Activated CD8-positive, alpha-beta T cell treated with anti-CD3 and anti-CD28 coated beads, Interleukin-2, amount 10 ng/mL, durations not matched to agents 7 days and 5 days (primary cell): ENCODE data around the gene CNBD2. TPM values are rescaled to one million over a fixed set of nuclear protein-coding genes. Genes with fewer than 3 reads are reported as not detected.
"Not testable (repeated sequence)": the region's sequence is repeated elsewhere in the genome, so short reads cannot be mapped to it uniquely, and the experiment has no call there.

Source experiments
- ATAC-seq: fragments of 150-1000 bp; cut with Tn5 transposase; one replicate; pipeline ENCODE4 v1.10.0; 2021; ENCODE audit warnings: moderate library complexity
- CTCF ChIA-PET: fragments of 350-600 bp; sonication (Branson Sonifier 250); formaldehyde crosslinking; loops from one replicate; lab custom pipeline; 2021; ENCODE audit warnings: antibody characterized with exemption; lab: Charles Lee
- POLR2A ChIA-PET: fragments of 350-600 bp; sonication (Branson Sonifier 250); formaldehyde crosslinking; loops from one replicate; lab custom pipeline; 2021; ENCODE audit warnings: antibody characterized with exemption; lab: Charles Lee
- DNase-seq: peaks from one replicate; pipeline ENCODE4 v3.0.0-alpha.2; 2020
- H3K27ac Mint-ChIP-seq: one replicate; pipeline ENCODE4 v1.8.0; 2021; ENCODE audit warnings: mild to moderate bottlenecking, mixed read lengths
- H3K27me3 Mint-ChIP-seq: one replicate; pipeline ENCODE4 v1.8.0; 2021; ENCODE audit warnings: low read depth, mixed read lengths
- H3K36me3 Mint-ChIP-seq: one replicate; pipeline ENCODE4 v1.8.0; 2021; ENCODE audit warnings: low read depth, mixed read lengths
- H3K4me1 Mint-ChIP-seq: one replicate; pipeline ENCODE4 v1.8.0; 2021; ENCODE audit warnings: low read depth, mixed read lengths
- H3K4me3 Mint-ChIP-seq: one replicate; pipeline ENCODE4 v1.8.0; 2021; ENCODE audit warnings: mild to moderate bottlenecking, mixed read lengths
- H3K9me3 Mint-ChIP-seq: one replicate; pipeline ENCODE4 v1.8.0; 2022; ENCODE audit warnings: mixed read lengths; ENCODE audit not compliant: insufficient read depth
- total RNA-seq, 2 experiments: library from RNA; stranded (reverse); gene quantifications; one replicate each; pipeline ENCODE4 v1.2.3, GENCODE V29; 2021

The CNBD2 gene
- total RNA-seq, 2 experiments from 2014 or later, result 4.9 to 6.1 TPM

DNA sequence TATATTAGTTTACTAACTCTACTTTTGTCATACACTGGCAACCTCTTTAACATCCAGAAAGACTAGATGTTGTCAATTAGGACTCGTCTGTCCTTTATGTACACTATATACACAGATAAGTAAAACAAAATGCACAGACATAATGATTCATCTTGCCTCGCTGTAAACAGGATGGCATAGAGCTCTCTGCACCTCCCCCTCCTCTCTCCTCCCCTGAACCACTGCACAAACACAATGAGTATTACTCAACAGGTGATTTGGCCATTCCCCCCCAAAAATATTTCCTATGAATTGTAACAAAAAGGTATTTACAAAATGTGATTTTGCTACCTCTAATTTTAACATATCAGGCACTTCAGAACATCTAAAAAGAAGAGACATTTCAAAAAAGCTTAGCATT lies 81.0 kb downstream of the CNBD2 start:
- Mint-ChIP-seq H3K4me1 (peaks cover 32% of the 10 kb centered on the region), H3K4me3 (peak overlapping the region; percentile 91), H3K27ac (peak overlapping the region; percentile 89), H3K36me3 (peaks cover 40% of the 10 kb centered on the region)
- CTCF ChIA-PET, H3K27me3 Mint-ChIP-seq, ATAC-seq, H3K9me3 Mint-ChIP-seq, DNase-seq: not testable (repeated sequence)
- POLR2A ChIA-PET, result interaction anchor here (0.6 to 3.4 kb wide), 4 partner anchors 21 to 596 kb away, joined by 3 to 15 read pairs (median 3); partner anchors contain the start of genes SCAND1 and SLA2

DNA sequence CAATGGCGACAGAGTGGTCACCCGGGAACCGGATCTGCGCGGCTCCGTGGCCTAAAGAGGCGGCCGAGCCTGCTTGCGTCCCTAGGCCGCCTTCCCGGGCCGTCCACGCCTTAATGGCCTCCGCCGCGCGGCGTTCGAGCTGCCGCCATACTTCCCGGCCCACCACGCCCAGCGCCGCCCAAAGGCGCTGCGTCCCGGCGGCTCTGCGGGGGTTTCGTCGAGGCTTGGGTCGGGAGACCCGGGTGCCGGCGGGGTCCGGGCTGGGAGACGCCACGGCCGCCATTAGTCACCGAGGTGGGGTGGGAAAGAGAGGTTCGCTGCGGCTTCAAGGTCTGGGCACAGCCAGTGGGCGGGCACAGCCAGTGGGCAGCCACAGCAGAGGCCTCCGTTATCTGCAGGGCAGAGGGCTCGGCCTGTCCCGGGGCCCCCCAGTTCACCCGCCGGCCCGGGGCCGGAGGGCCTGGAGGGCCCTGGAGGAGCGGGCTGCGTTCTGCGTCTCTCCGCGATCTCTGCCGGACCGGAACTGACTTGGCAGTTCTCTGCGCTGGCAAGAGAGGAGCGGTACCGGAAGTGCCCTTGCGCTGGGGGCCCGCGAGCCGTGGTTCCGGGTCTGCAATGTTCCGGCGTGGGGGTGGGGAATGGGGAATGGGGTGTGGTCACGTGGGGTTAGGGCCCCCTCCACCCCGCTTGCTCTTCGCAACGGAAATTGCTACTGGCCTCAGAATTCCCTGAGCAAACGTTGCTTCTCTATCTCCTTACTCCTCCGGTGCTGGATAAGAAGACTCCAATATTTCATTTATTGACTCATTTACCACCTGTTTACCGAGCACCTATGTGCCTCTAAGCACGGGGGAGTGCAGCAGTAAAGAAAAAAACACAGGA lies 82.3 kb downstream of the CNBD2 start:
- DNase-seq (peak; percentile 92), ATAC-seq (peak; percentile 95)
- peaks cover 32% of the 10 kb centered on the region for H3K4me1 Mint-ChIP-seq
- H3K27me3 Mint-ChIP-seq, result peaks cover 12% of the 10 kb centered on the region
- H3K27ac Mint-ChIP-seq, result peak overlapping the region; percentile 89
- ChIA-PET POLR2A (interaction anchor here (0.6 to 3.4 kb wide), 4 partner anchors 20 to 595 kb away, joined by 3 to 15 read pairs (median 3); partner anchors contain the start of genes SCAND1 and SLA2), CTCF (no interaction called here)
- peaks cover 34% of the 10 kb centered on the region for H3K36me3 Mint-ChIP-seq
- H3K4me3 Mint-ChIP-seq, result peak overlapping the region; percentile 91
- H3K9me3 Mint-ChIP-seq, result no peaks in the 10 kb centered on the region

DNA sequence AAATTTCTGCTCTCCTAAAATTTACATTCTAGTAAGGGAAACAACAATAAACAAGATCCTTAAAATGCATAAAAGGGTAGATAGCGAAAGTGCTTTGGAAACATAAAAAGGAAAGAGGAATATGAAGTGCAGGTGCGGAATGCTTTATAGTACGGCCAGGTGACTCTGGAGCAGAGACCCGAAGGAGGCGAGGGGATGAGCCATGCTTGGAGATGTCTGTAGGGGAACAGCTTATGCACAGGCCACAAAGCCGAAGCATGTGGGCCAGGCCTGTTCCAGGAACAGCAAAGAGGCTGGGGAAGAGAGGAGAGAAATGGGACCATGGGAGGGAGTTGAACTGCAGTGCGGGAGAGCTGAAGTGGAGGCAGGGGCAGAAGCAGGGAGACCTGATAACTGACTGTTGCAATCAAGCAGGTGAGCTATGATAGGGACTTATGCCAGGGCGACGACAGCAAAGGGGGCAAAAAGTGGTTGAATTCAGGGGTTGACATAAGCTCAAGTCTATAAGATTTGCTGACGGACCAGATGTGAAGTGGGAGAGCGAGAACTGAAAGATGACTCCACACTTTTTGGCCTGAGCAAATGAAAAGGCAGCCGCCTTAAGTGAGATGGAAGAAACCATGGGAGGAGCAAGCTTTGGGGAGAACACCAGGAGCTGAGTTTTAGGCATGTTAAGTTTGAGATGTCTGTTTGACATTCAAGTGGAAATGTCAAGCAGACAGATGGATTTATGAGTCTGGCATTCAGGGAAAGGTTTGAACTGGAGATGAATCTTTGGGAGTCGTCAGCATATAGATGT lies 83.1 kb downstream of the CNBD2 start:
- Mint-ChIP-seq H3K36me3 (peaks cover 27% of the 10 kb centered on the region), H3K4me3 (peak overlapping the region; percentile 91), H3K27me3 (peaks cover 12% of the 10 kb centered on the region), H3K9me3 (no peaks in the 10 kb centered on the region), H3K27ac (peak overlapping the region; percentile 89), H3K4me1 (peaks cover 27% of the 10 kb centered on the region)
- no peak for ATAC-seq
- no peak for DNase-seq
- ChIA-PET CTCF (interaction anchor here (0.8 to 1.0 kb wide), 4 partner anchors 56 to 61 kb away, joined by 3 to 4 read pairs (median 3); no protein-coding TSS in a partner anchor), POLR2A (interaction anchor here (0.6 to 3.4 kb wide), 2 partner anchors 14 to 97 kb away, joined by 3 to 15 read pairs; partner anchors contain the start of gene SCAND1)

DNA sequence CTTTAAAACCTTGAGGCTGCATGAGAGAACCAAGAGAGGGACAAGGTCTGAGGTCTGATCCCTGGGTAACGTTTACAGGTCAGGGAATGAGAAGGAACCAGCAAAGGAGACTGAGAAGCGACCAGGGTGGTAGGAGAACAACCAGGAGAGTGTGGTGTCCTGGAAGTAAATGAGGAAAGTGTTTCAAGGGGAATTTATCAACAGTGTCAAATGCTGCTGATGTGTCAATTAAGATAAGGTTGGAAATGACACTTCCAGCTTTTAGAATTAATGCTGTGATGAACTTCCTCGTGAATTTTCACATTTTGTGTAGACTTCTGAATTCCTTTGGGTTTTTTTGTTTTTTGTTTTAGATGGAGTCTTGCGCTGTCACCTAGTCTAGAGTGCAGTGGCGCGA lies 83.7 kb downstream of the CNBD2 start:
- CTCF ChIA-PET, result interaction anchor here (0.8 to 1.0 kb wide), 4 partner anchors 57 to 62 kb away, joined by 3 to 4 read pairs (median 3); no protein-coding TSS in a partner anchor
- Mint-ChIP-seq H3K27ac (no peak overlapping the region), H3K27me3 (peaks cover 12% of the 10 kb centered on the region), H3K36me3 (peaks cover 24% of the 10 kb centered on the region), H3K4me3 (no peak overlapping the region), H3K4me1 (peaks cover 23% of the 10 kb centered on the region), H3K9me3 (no peaks in the 10 kb centered on the region)
- POLR2A ChIA-PET, result interaction anchor here (3.4 kb wide), 1 partner anchor 98 kb away, joined by 15 read pairs; the partner anchor contains the start of gene SCAND1
- DNase-seq (no peak), ATAC-seq (no peak)

DNA sequence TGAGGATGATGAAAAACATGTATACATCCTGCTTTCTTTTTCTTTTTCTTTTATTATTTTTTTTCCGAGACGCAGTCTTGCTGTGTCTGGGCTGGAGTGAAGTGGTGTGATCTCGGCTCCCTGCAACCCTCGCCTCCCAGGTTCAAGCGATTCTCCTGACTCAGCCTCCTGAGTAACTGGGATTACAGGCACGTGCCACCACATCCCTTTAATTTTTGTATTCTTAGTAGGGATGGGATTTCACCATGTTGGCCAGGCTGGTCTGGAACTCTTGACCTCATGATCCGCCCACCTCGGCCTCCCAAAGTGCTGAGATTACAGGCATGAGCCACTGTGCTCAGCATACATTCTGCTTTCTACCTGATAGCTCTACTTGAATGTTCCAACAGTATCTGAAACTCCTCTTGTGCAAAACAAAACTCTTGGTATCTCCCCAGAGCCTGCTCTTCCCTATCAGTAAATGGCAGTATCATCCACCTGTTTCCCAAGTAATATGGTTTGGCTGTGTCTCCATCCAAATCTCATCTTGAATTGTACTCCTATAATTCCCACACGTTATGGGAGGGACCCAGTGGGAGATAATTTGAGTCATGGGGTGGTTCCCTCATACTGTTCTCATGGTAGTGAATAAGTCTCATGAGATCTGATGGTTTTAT lies 85.6 kb downstream of the CNBD2 start:
- H3K36me3 Mint-ChIP-seq, CTCF ChIA-PET, POLR2A ChIA-PET, H3K9me3 Mint-ChIP-seq, DNase-seq, ATAC-seq, H3K27ac Mint-ChIP-seq, H3K4me3 Mint-ChIP-seq, H3K4me1 Mint-ChIP-seq: not testable (repeated sequence)
- peaks cover 12% of the 10 kb centered on the region for H3K27me3 Mint-ChIP-seq

DNA sequence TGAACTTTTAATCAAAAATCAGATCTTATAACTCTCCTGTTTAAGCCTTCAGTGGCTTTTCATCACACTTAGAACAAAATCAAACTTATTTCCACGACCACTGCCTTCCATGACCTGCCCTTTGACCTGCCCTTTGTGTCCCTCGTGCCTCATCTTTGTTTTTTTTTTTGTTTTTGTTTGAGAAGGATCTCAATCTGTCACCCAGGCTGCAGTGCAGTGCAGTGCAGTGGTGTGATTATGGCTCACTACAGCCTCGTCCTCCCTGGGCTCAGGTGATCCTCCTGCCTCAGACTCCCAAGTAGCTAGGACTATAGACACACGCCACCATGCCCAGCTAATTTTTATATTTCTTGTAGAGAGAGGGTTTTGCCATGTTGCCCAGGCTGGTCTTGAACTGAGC lies 86.8 kb downstream of the CNBD2 start:
- POLR2A ChIA-PET, result no interaction called here
- no peak for ATAC-seq
- CTCF ChIA-PET, result interaction anchor here (0.5 to 1.0 kb wide), 3 partner anchors 61 to 83 kb away, joined by 3 to 5 read pairs (median 4); no protein-coding TSS in a partner anchor

DNA sequence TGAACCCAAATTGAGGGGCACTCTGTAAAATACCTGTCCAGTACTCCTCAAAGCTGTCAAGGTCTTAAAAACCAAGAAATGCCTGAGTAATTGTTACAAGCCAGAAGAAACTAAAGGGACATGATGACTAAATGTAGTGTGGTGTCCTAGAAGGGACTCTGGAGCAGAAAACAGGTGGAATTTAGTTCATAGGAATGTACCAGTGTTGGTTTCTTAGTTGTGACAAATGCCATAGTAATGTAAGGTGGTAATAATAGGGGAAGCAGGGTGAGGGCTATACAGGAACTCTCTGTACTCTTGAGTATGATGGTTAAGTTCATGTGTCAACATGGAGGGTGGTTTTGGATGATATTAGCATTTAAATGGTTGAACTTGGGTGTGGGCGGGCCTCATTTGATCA lies 92.3 kb downstream of the CNBD2 start:
- ChIA-PET CTCF (no interaction called here), POLR2A (no interaction called here)
- Mint-ChIP-seq H3K4me3 (no peak overlapping the region), H3K36me3 (no peaks in the 10 kb centered on the region), H3K27me3 (peaks cover 10% of the 10 kb centered on the region), H3K9me3 (no peaks in the 10 kb centered on the region), H3K27ac (no peak overlapping the region), H3K4me1 (peaks cover 11% of the 10 kb centered on the region)
- ATAC-seq, result no peak
- no peak for DNase-seq

More for the DNA sequence above, 86.8 kb downstream of the CNBD2 start:
- no peaks in the 10 kb centered on the region for H3K9me3 Mint-ChIP-seq
- no peak for DNase-seq
- H3K4me1 Mint-ChIP-seq, result peaks cover 9% of the 10 kb centered on the region
- peaks cover 12% of the 10 kb centered on the region for H3K27me3 Mint-ChIP-seq
- H3K36me3 Mint-ChIP-seq, result no peaks in the 10 kb centered on the region
- no peak overlapping the region for H3K4me3 Mint-ChIP-seq
- no peak overlapping the region for H3K27ac Mint-ChIP-seq

DNA sequence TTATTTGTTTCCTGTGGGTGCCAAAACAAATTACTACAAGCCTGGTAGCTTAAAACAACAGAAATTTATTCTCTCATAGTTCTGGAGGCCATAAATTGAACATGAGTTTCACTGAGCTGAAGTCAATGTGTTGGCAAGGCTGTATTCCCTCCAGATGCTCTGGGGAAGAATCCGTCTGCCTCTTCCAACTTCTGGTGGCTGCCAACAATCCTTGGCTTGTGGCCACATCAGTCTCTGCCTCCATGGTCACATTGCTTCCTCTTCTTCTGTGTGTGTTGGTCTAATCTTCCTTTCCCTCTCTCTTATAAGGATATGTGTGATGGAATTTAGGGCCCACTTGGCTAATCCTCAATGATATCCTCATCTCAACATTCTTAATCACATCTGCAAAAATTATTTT lies 93.4 kb downstream of the CNBD2 start:
- H3K27ac Mint-ChIP-seq, result no peak overlapping the region
- peaks cover 11% of the 10 kb centered on the region for H3K4me1 Mint-ChIP-seq
- CTCF ChIA-PET, result no interaction called here
- H3K4me3 Mint-ChIP-seq, result no peak overlapping the region
- H3K36me3 Mint-ChIP-seq, result no peaks in the 10 kb centered on the region
- no peak for DNase-seq
- H3K9me3 Mint-ChIP-seq, result no peaks in the 10 kb centered on the region
- peaks cover 12% of the 10 kb centered on the region for H3K27me3 Mint-ChIP-seq
- no peak for ATAC-seq
- POLR2A ChIA-PET, result no interaction called here

DNA sequence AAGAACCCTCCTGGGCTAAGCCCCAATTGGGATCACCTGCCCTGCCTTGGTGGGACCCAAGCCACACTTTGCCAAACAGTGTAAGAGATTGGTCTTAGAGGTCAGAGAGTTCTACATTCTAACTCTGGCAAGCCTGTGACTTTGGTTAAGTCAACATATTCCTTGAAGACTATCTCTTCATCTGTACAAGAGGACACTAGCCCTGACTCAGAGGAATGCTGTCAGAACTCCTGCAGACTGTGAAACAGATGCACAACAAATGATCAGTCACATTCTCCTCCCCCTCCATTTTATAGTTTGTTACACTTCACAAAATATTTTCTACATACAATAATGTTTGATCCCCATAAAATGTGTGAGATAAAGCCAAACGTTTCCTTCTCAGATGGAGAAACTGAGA lies 94.4 kb downstream of the CNBD2 start:
- peaks cover 11% of the 10 kb centered on the region for H3K4me1 Mint-ChIP-seq
- ChIA-PET CTCF (no interaction called here), POLR2A (no interaction called here)
- no peaks in the 10 kb centered on the region for H3K36me3 Mint-ChIP-seq
- no peak overlapping the region for H3K27ac Mint-ChIP-seq
- H3K4me3 Mint-ChIP-seq, result no peak overlapping the region
- peaks cover 12% of the 10 kb centered on the region for H3K27me3 Mint-ChIP-seq
- ATAC-seq (no peak), DNase-seq (no peak)
- no peaks in the 10 kb centered on the region for H3K9me3 Mint-ChIP-seq

DNA sequence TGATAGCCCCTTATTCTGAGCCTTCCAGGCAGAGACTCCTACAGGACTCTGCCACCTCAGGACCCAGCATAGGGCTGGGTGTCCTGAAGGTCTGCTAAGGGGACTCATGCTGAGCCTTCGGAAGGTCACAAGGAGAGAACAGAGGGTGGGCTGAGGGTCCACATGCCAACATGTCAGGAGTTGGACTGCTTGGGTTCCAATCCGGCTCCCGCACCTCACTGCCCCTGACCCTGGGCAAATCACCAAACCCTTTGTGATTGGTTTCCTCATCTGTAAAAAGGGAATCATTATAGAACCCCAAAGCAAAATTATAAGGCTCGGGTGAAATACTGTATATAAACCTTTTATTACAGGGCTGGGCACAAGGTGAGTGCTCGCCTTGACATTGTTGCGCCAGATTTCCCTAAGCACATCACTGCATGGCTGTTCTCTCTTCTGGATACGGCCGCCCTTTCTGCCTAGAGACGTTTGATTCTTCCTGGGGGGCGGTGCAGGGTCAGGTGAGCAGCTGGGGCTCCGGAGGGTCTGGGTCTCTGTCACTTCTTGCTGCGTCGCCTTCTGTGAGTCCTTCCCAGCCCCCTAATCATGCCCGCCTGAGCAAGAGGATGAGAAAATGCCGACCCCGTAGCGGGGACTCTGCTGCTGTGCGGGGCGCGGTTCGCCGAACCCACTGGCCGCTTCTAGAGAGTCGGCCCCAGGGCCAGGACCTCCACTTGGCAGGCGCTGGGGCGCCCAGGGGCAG lies 95.7 kb downstream of the CNBD2 start:
- no peak for ATAC-seq
- H3K4me1 Mint-ChIP-seq, result peaks cover 11% of the 10 kb centered on the region
- H3K27me3 Mint-ChIP-seq, result peaks cover 12% of the 10 kb centered on the region
- DNase-seq, result no peak
- ChIA-PET CTCF (interaction anchor here (0.9 to 1.8 kb wide), 5 partner anchors 32 to 92 kb away, joined by 3 to 8 read pairs (median 3); no protein-coding TSS in a partner anchor), POLR2A (interaction anchor here (1.5 kb wide), 1 partner anchor 110 kb away, joined by 9 read pairs; the partner anchor contains the start of gene SCAND1)
- no peak overlapping the region for H3K27ac Mint-ChIP-seq
- H3K9me3 Mint-ChIP-seq, result no peaks in the 10 kb centered on the region
- H3K4me3 Mint-ChIP-seq, result peak overlapping the region; percentile 80
- H3K36me3 Mint-ChIP-seq, result no peaks in the 10 kb centered on the region
